ENCODE measurements around the gene LAMC3.

Gene LAMC3

GRCh38 chr9:131060900-131061630 lies 52.1 kb downstream of the LAMC3 start:
- no peak for DNase-seq
- Histone ChIP-seq H3K27ac (no peak overlapping the region), H3K4me3 (no peak overlapping the region), H3K4me1 (no peaks in the 10 kb centered on the region), H3K36me3 (no peaks in the 10 kb centered on the region), H3K9me3 (no peaks in the 10 kb centered on the region), H3K27me3 (peaks cover 0 to 23% of the 10 kb centered on the region in 2 donors)
- intact Hi-C loops (cut with DNase I; ENCODE audit: low total_unique reads) = no loop called here
- no peak for TF ChIP-seq CTCF (IDR thresholded peaks at IDR 0.05)

- Histone ChIP-seq H3K4me3 (no peak overlapping the region), H3K36me3 (no peaks in the 10 kb centered on the region), H3K27me3 (peaks cover 0 to 13% of the 10 kb centered on the region in 2 donors), H3K27ac (no peak overlapping the region), H3K4me1 (no peaks in the 10 kb centered on the region), H3K9me3 (no peaks in the 10 kb centered on the region)
- TF ChIP-seq CTCF (IDR thresholded peaks at IDR 0.05) = no peak
- intact Hi-C loops (cut with DNase I; ENCODE audit: low total_unique reads) = no loop called here
- DNase-seq = no peak
Measured at GRCh38 chr9:131062969-131063368, 54.0 kb downstream of the LAMC3 start.

GRCh38 chr9:131065599-131065998 lies 56.6 kb downstream of the LAMC3 start:
- TF ChIP-seq CTCF (IDR thresholded peaks at IDR 0.05) = no peak
- H3K27me3 ChIP-seq = peaks cover 0 to 25% of the 10 kb centered on the region in 2 donors
- intact Hi-C loops (cut with DNase I; ENCODE audit: low total_unique reads) = loop anchor here (5.0 kb wide), 1 partner anchor 52 kb away; no protein-coding TSS in a partner anchor
- H3K9me3 ChIP-seq = no peaks in the 10 kb centered on the region
- no peak overlapping the region for H3K27ac ChIP-seq
- H3K4me1 ChIP-seq = no peaks in the 10 kb centered on the region
- no peak overlapping the region for H3K4me3 ChIP-seq
- DNase-seq = no peak
- H3K36me3 ChIP-seq = no peaks in the 10 kb centered on the region

GRCh38 chr9:131067625-131068024 lies 58.7 kb downstream of the LAMC3 start:
- no peaks in the 10 kb centered on the region for H3K9me3 ChIP-seq
- TF ChIP-seq CTCF (IDR thresholded peaks at IDR 0.05) = no peak
- no peaks in the 10 kb centered on the region for H3K36me3 ChIP-seq
- H3K27me3 ChIP-seq = peaks cover 0 to 30% of the 10 kb centered on the region in 2 donors
- H3K27ac ChIP-seq = no peak overlapping the region
- no peaks in the 10 kb centered on the region for H3K4me1 ChIP-seq
- no peak for DNase-seq
- intact Hi-C loops (cut with DNase I; ENCODE audit: low total_unique reads) = loop anchor here (5.0 kb wide), 1 partner anchor 50 kb away; no protein-coding TSS in a partner anchor
- H3K4me3 ChIP-seq = no peak overlapping the region

GRCh38 chr9:131068076-131068816 lies 59.3 kb downstream of the LAMC3 start:
- H3K4me3 ChIP-seq = no peak overlapping the region
- intact Hi-C loops (cut with DNase I; ENCODE audit: low total_unique reads) = loop anchor here (5.0 kb wide), 1 partner anchor 49 kb away; no protein-coding TSS in a partner anchor

More at GRCh38 chr9:131068076-131068816, 59.3 kb downstream of the LAMC3 start:
- no peaks in the 10 kb centered on the region for H3K4me1 ChIP-seq
- H3K9me3 ChIP-seq = no peaks in the 10 kb centered on the region
- no peak overlapping the region for H3K27ac ChIP-seq
- H3K36me3 ChIP-seq = no peaks in the 10 kb centered on the region
- DNase-seq = no peak
- no peak for TF ChIP-seq CTCF (IDR thresholded peaks at IDR 0.05)
- H3K27me3 ChIP-seq = peaks cover 0 to 33% of the 10 kb centered on the region in 2 donors

All from tibial artery (tissue), 4 donors.